HL-60 (cell line): Measurements from ENCODE around the gene C1orf210.

Source experiments
- REST ChIP-seq: IDR thresholded peaks from 2 replicates; pipeline ENCODE4 v1.6.1; 2012; ENCODE audit warnings: low read depth; ENCODE audit not compliant: insufficient replicate concordance
- TF ChIP-seq, protein P1 (sequence below): IDR thresholded peaks from one replicate; pipeline ENCODE4 v1.5.1; 2011; ENCODE audit warnings: low read length, control low read depth, inconsistent platforms; ENCODE audit not compliant: insufficient read depth

DNA sequence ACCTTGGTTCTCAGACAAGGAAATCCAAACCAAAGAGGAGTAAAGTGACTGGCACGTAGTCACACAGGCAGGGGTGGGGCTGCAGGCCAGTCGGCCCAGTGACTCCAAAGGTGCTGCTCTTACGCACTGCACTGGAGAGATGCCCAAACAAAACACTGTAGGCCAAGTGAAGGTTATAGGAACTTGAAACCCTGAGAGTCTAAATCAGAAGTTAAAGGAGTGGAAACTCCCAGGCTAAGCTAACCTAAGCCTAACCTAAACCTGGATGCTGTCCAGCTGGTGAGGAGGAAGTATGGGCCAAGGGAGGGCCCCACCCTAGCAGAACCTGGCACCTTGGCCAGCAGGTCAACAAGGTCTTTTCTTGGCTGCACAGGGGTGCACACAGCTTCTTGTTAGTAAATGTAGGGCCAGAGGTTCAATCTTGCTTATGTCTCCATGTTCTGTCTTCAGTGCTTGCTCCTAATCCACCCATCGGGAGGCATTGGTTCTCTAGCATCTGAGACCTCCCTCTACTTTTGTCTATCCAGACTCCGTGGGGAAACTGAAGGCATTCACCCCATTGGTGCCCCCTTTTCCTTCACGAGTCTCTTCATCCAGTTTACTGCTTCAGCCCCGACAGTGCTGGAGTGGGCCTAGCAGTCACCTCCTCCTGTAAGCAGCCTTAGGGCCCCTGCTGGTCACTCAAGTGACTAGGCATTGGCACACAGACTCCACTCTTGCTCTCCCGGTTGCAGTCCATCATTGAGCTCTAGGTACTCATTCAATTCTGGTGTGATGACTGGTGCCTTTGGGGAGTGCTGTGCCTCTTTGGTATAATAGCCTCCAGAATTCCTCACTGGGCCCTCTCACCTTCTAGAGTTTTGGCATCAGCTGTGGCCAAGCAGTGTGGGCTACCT is 28.5 kb downstream of the C1orf210 start:
- TF ChIP-seq REST: no peak
- TF ChIP-seq, protein P1, sequence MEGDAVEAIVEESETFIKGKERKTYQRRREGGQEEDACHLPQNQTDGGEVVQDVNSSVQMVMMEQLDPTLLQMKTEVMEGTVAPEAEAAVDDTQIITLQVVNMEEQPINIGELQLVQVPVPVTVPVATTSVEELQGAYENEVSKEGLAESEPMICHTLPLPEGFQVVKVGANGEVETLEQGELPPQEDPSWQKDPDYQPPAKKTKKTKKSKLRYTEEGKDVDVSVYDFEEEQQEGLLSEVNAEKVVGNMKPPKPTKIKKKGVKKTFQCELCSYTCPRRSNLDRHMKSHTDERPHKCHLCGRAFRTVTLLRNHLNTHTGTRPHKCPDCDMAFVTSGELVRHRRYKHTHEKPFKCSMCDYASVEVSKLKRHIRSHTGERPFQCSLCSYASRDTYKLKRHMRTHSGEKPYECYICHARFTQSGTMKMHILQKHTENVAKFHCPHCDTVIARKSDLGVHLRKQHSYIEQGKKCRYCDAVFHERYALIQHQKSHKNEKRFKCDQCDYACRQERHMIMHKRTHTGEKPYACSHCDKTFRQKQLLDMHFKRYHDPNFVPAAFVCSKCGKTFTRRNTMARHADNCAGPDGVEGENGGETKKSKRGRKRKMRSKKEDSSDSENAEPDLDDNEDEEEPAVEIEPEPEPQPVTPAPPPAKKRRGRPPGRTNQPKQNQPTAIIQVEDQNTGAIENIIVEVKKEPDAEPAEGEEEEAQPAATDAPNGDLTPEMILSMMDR: no peak
